ENCODE measurements around the gene OR5P2.

The OR5P2 gene, protein sequence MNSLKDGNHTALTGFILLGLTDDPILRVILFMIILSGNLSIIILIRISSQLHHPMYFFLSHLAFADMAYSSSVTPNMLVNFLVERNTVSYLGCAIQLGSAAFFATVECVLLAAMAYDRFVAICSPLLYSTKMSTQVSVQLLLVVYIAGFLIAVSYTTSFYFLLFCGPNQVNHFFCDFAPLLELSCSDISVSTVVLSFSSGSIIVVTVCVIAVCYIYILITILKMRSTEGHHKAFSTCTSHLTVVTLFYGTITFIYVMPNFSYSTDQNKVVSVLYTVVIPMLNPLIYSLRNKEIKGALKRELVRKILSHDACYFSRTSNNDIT

GRCh38 chr11:7796842-7797241 is at the start of gene OR5P2:
Gene OR5P2, minus strand, starts transcription at chr11:7796942. Its CDS starts 0 bp downstream, at chr11:7796942.
- TF ChIP-seq, protein P1, sequence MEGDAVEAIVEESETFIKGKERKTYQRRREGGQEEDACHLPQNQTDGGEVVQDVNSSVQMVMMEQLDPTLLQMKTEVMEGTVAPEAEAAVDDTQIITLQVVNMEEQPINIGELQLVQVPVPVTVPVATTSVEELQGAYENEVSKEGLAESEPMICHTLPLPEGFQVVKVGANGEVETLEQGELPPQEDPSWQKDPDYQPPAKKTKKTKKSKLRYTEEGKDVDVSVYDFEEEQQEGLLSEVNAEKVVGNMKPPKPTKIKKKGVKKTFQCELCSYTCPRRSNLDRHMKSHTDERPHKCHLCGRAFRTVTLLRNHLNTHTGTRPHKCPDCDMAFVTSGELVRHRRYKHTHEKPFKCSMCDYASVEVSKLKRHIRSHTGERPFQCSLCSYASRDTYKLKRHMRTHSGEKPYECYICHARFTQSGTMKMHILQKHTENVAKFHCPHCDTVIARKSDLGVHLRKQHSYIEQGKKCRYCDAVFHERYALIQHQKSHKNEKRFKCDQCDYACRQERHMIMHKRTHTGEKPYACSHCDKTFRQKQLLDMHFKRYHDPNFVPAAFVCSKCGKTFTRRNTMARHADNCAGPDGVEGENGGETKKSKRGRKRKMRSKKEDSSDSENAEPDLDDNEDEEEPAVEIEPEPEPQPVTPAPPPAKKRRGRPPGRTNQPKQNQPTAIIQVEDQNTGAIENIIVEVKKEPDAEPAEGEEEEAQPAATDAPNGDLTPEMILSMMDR (conservative IDR thresholded peaks at IDR 0.05; ENCODE audit: low read length), result no peak
- no peak within 1 kb of the TSS for H3K4me3 ChIP-seq (ENCODE audit: low read length)

DNA sequence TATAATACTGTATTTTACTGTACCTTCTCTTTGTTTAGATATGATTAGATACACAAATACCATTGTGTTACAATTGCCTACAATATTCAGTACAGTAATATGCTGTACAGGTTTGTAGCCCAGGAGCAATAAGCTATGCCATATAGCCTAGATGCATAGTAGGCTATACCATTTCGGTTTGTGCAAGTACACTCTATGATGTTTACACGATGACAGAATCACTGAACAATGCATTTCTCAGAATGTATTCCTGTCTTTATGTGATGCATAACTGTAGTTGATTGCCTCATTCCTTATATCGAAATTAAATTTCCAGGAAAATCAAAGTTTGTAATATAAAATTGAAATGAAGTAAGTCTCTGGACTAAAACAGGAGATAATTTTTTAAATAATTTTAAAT is 49.3 kb upstream of the OR5P2 start:
- no peak overlapping the region for H3K4me3 ChIP-seq (ENCODE audit: low read length)
- no peak for DNase-seq (ENCODE audit: low read depth)
- TF ChIP-seq, protein P1 (conservative IDR thresholded peaks at IDR 0.05; ENCODE audit: low read length), result no peak

More at GRCh38 chr11:7796842-7797241, at the start of gene OR5P2:
- no peak for DNase-seq (ENCODE audit: low read depth)

DNA sequence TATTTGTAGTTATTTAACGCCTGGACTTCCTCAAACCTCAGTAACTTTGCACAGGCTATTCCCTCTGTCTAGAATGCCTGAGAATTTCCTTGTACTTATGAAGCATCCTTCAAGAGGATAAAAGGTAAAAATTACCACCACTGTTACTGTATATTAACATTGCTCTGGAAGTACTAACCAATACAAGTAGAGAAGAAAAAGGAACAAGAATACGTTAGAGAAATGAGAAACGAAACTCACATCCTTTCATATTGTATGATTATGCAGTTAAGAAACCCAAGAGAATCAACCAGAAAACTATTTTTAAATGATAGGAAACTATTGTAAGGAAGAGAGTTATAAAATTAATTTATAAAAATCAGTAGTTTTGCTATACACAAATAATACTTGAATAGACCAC is 48.2 kb upstream of the OR5P2 start:
- no peak for DNase-seq (ENCODE audit: low read depth)
- TF ChIP-seq, protein P1 (conservative IDR thresholded peaks at IDR 0.05; ENCODE audit: low read length), result no peak
- H3K4me3 ChIP-seq (ENCODE audit: low read length), result no peak overlapping the region

DNA sequence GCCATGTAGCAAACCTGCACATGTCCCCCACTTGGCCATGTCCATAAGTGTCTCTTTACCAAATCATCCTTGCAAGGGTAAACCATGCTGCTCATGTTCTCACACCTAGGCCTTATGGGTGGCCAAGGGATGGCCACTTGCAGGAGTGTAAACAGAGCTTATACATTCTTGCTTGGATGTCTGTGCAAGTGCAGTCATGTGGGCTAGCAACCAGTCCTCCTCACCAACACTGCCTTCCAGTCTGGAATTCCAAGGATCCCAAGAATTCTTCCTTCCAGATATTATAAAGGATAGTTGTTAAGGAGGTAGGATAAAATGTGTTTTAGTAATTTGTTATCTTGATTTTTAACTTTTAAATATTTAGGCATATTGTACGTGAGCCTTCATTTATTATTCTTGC is 47.8 kb upstream of the OR5P2 start:
- H3K4me3 ChIP-seq (ENCODE audit: low read length), result no peak overlapping the region
- no peak for DNase-seq (ENCODE audit: low read depth)
- TF ChIP-seq, protein P1 (conservative IDR thresholded peaks at IDR 0.05; ENCODE audit: low read length), result no peak

- DNase-seq (ENCODE audit: low read depth), result no peak
- TF ChIP-seq, protein P1 (conservative IDR thresholded peaks at IDR 0.05; ENCODE audit: low read length), result no peak
- H3K4me3 ChIP-seq (ENCODE audit: low read length), result no peak overlapping the region
Measured at GRCh38 chr11:7840578-7840977, 43.8 kb upstream of the OR5P2 start.

DNA sequence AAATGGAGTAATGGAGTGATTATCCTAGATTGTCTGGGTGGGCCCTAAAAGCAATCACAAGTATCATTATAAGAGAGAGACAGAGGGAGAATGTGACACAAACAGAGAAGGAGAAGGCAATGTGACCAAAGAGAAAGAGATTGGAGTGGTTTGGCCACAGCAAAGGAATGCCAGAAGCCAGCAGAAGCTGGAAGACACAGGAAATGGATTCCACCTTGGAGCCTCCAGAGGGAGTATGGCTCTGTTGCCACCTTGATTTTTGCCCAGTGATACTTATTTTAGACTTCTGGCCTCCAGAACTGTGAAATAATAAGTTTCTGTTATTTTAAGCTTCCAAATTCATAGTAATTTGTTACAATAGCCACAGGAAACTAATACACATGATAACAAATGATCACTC is 36.8 kb upstream of the OR5P2 start:
- no peak overlapping the region for H3K4me3 ChIP-seq (ENCODE audit: low read length)
- DNase-seq (ENCODE audit: low read depth), result no peak
- TF ChIP-seq, protein P1 (conservative IDR thresholded peaks at IDR 0.05; ENCODE audit: low read length), result no peak

GRCh38 chr11:7830740-7831139 is 34.0 kb upstream of the OR5P2 start, which contains the start of gene OR5P3:
Gene OR5P3, minus strand, starts transcription at chr11:7830840.
- no peak within 1 kb of the TSS for H3K4me3 ChIP-seq (ENCODE audit: low read length)
- no peak for DNase-seq (ENCODE audit: low read depth)
- TF ChIP-seq, protein P1 (conservative IDR thresholded peaks at IDR 0.05; ENCODE audit: low read length), result no peak

All from AG10803 (cell line).